HepG2 (cell line): Measurements from ENCODE around the gene FAM83G. TPM values are rescaled to one million over a fixed set of nuclear protein-coding genes. Genes with fewer than 3 reads are reported as not detected.

Experiments
- CAMTA2 ChIP-seq: sonication (generic); formaldehyde crosslinking; IDR thresholded peaks from 2 replicates; pipeline ENCODE4 v1.4.0; 2020; ENCODE audit warnings: mild to moderate bottlenecking, missing genetic modification reagents, borderline replicate concordance
- ELF3 ChIP-seq: IDR thresholded peaks from 2 replicates; pipeline ENCODE4 v1.6.1; 2016; ENCODE audit warnings: missing genetic modification reagents, missing compliant biosample characterization
- HNF4A ChIP-seq: sonication (generic); formaldehyde crosslinking; IDR thresholded peaks from 2 replicates; pipeline ENCODE4 v1.4.0; 2020; ENCODE audit warnings: missing genetic modification reagents
- HNF4G ChIP-seq, 2 experiments: sonication (generic) in 1 of 2; formaldehyde crosslinking in 1 of 2; IDR thresholded peaks; 2 replicates each; pipeline versions ENCODE4 v1.4.0 to v1.6.1; 2011 to 2020; ENCODE audit warnings: borderline replicate concordance in 2 of 2, low read depth in 2 of 2, mild to moderate bottlenecking in 2 of 2, low read length in 1 of 2, missing genetic modification reagents in 1 of 2, moderate library complexity in 1 of 2
- MAX ChIP-seq: IDR thresholded peaks from 2 replicates; pipeline ENCODE4 v1.6.1; 2012; ENCODE audit warnings: inconsistent platforms
- MEIS1 ChIP-seq: sonication (generic); formaldehyde crosslinking; IDR thresholded peaks from 2 replicates; pipeline ENCODE4 v1.9.0; 2021; ENCODE audit warnings: mild to moderate bottlenecking, missing genetic modification reagents, moderate library complexity, borderline replicate concordance
- NR2F1 ChIP-seq, 2 experiments: fragments of 450-650 bp in 1 of 2; formaldehyde crosslinking in 1 of 2; IDR thresholded peaks; 2 replicates each; pipeline versions ENCODE4 v1.5.0 to v1.6.1; 2016 to 2020; ENCODE audit warnings: mild to moderate bottlenecking in 1 of 2, missing compliant biosample characterization in 1 of 2, missing genetic modification reagents in 1 of 2, moderate library complexity in 1 of 2
- PPARG ChIP-seq: conservative IDR thresholded peaks from 2 replicates; pipeline ENCODE4 v1.6.1; 2016; ENCODE audit warnings: missing biosample characterization, missing genetic modification reagents
- RXRA ChIP-seq: sonication (generic); formaldehyde crosslinking; IDR thresholded peaks from 2 replicates; pipeline ENCODE4 v1.5.1; 2020; ENCODE audit warnings: missing genetic modification reagents
- SCMH1 ChIP-seq: sonication (generic); formaldehyde crosslinking; IDR thresholded peaks from 2 replicates; pipeline ENCODE4 v1.9.0; 2021; ENCODE audit warnings: missing genetic modification reagents, mild to moderate bottlenecking, borderline replicate concordance
- TOE1 ChIP-seq: sonication (generic); formaldehyde crosslinking; IDR thresholded peaks from 2 replicates; pipeline ENCODE4 v1.4.0; 2020; ENCODE audit warnings: mild to moderate bottlenecking, missing genetic modification reagents
- ZKSCAN8 ChIP-seq: IDR thresholded peaks from 2 replicates; pipeline ENCODE4 v1.6.1; 2016; ENCODE audit warnings: borderline replicate concordance, missing genetic modification reagents, missing compliant biosample characterization
- ZNF18 ChIP-seq: sonication (generic); formaldehyde crosslinking; IDR thresholded peaks from 2 replicates; pipeline ENCODE4 v1.8.0; 2022; ENCODE audit warnings: mild to moderate bottlenecking, missing genetic modification reagents; ENCODE audit not compliant: insufficient replicate concordance
- ZNF414 ChIP-seq: sonication (generic); formaldehyde crosslinking; IDR thresholded peaks from 2 replicates; pipeline ENCODE4 v1.5.0; 2020; ENCODE audit warnings: missing genetic modification reagents
- ZNF468 ChIP-seq: sonication (generic); formaldehyde crosslinking; IDR thresholded peaks from 2 replicates; pipeline ENCODE4 v1.8.0; 2022; ENCODE audit warnings: mild to moderate bottlenecking, moderate library complexity, missing genetic modification reagents
- ZNF503 ChIP-seq: sonication (generic); formaldehyde crosslinking; IDR thresholded peaks from 2 replicates; pipeline ENCODE4 v1.4.0; 2020; ENCODE audit warnings: missing genetic modification reagents
- ZNF597 ChIP-seq: sonication (generic); formaldehyde crosslinking; IDR thresholded peaks from 2 replicates; pipeline ENCODE4 v1.5.0; 2020; ENCODE audit warnings: missing genetic modification reagents
- ZNF878 ChIP-seq: sonication (generic); formaldehyde crosslinking; IDR thresholded peaks from 2 replicates; pipeline ENCODE4 v1.8.1; 2023; ENCODE audit warnings: mild to moderate bottlenecking, missing genetic modification reagents, moderate library complexity
- ZNF879 ChIP-seq: sonication (generic); formaldehyde crosslinking; IDR thresholded peaks from 2 replicates; pipeline ENCODE4 v1.8.1; 2023; ENCODE audit warnings: missing genetic modification reagents
- polyA plus RNA-seq, 8 experiments: library from polyadenylated mRNA; depleted of rRNA in 3 of 8; stranded (reverse) in 7 of 8; unstranded in 1 of 8; fragments of >200 nt; fragmentation: Illumina TruSeq in 4 of 8; extraction: Trizol in 4 of 8; gene quantifications; 2 replicates each; pipeline versions ENCODE4 v1.2.1 to v1.2.3, GENCODE V29; 2011 to 2016; ENCODE audit warnings: low read depth in 4 of 8, missing spikeins in 1 of 8, mixed read lengths in 1 of 8; ENCODE audit not compliant: insufficient read depth in 1 of 8
- total RNA-seq, 5 experiments: library from RNA; depleted of rRNA; stranded (reverse); fragments of >200 nt; fragmentation: Illumina TruSeq; extraction: Trizol; gene quantifications; 2 replicates each; pipeline ENCODE4 v1.2.3, GENCODE V29; 2016; ENCODE audit warnings: low read depth in 1 of 5

Gene FAM83G
- total and polyA plus RNA-seq, 2 of the 13 experiments (the other 11 are each of a cell fraction or from before 2014, with no cell fraction given) = 13.7 to 18.6 TPM

- TF ChIP-seq ZNF503 (CRISPR knock-in tag) (peak; percentile 85), MAX (peak; percentile 46; the same call in 1 of the 2 replicates), ZKSCAN8 (peak; percentile 54; the same call in 1 of the 2 replicates), TOE1 (CRISPR knock-in tag) (0 out of 2 replicates have a peak, but pooled peaks have one; percentile 56), PPARG (CRISPR knock-in tag) (peak; percentile 79), ZNF414 (CRISPR knock-in tag) (0 out of 2 replicates have a peak, but pooled peaks have one; percentile 69), ELF3 (peak; percentile 69), ZNF879 (CRISPR knock-in tag) (no peak), ZNF468 (no peak), ZNF597 (no peak), MEIS1 (CRISPR knock-in tag) (0 out of 2 replicates have a peak, but pooled peaks have one; percentile 40), HNF4A (CRISPR knock-in tag) (peak; percentile 92), CAMTA2 (CRISPR knock-in tag) (0 out of 2 replicates have a peak, but pooled peaks have one; percentile 12), SCMH1 (CRISPR knock-in tag) (no peak), NR2F1 (CRISPR knock-in tag; IDR thresholded peaks at IDR 0.05) (peak; percentile 59 to 80; a peak in 3 of 4 replicates), HNF4G (IDR thresholded peaks at IDR 0.05; ENCODE audit: borderline replicate concordance, low read depth, low read length) (peak; percentile 58; the same call in 1 of the 2 replicates), HNF4G (CRISPR knock-in tag; IDR thresholded peaks at IDR 0.05; ENCODE audit: borderline replicate concordance, low read depth) (no peak), ZNF878 (CRISPR knock-in tag) (no peak), ZNF18 (CRISPR knock-in tag) (no peak), RXRA (CRISPR knock-in tag) (peak; percentile 84; the same call in 1 of the 2 replicates)
Observed at GRCh38 chr17:19005789-19006430, 1.3 kb upstream of the FAM83G start (continued).
